ENCODE measurements around the gene GATAD2B. TPM values are rescaled to one million over a fixed set of nuclear protein-coding genes. Genes with fewer than 3 reads are reported as not detected.

The GATAD2B gene
- total RNA-seq, 4 donors from 2014 or later = 16.7 to 28.1 (median 20.2) TPM

- H3K9me3 ChIP-seq = no peaks in the 10 kb centered on the region
- no peak for DNase-seq
- H3K36me3 ChIP-seq = no peaks in the 10 kb centered on the region
- H3K27me3 ChIP-seq = no peaks in the 10 kb centered on the region
- TF ChIP-seq CTCF (IDR thresholded peaks at IDR 0.05) (no peak), EP300 (IDR thresholded peaks at IDR 0.05; ENCODE audit: low read depth) (no peak), POLR2AphosphoS5 (IDR thresholded peaks at IDR 0.05) (no peak), POLR2A (IDR thresholded peaks at IDR 0.05) (no peak)
- WGBS, 2 donors (ENCODE audit: low coverage in 1 of 2) = 96 to 100% methylated on average over 1 to 2 of the region's 2 CpGs
- in situ Hi-C loops (cut with MboI; ENCODE audit: low pct_ligation_motif_present in 1 of 4, low pct_unique_long_range_greater_than_20kb in 1 of 4, low sequenced_read_pairs in 3 of 4) (no loop called here), intact Hi-C loops (cut with DNase I; ENCODE audit: low total_unique reads) (no loop called here)
- H3K4me3 ChIP-seq = no peak overlapping the region
- H3K27ac ChIP-seq = no peak overlapping the region
- no peaks in the 10 kb centered on the region for H3K4me1 ChIP-seq
These were observed 65.3 kb downstream of the GATAD2B start for GRCh38 chr1:153857505-153857904.

- intact Hi-C loops (cut with DNase I; ENCODE audit: low total_unique reads) (no loop called here), in situ Hi-C loops (cut with MboI; ENCODE audit: low pct_ligation_motif_present in 1 of 4, low pct_unique_long_range_greater_than_20kb in 1 of 4, low sequenced_read_pairs in 3 of 4) (no loop called here)
- Histone ChIP-seq H3K4me3 (no peak overlapping the region), H3K4me1 (no peaks in the 10 kb centered on the region), H3K36me3 (no peaks in the 10 kb centered on the region), H3K27me3 (no peaks in the 10 kb centered on the region), H3K9me3 (no peaks in the 10 kb centered on the region), H3K27ac (no peak overlapping the region)
- no peak for DNase-seq
- no peak for TF ChIP-seq POLR2AphosphoS5 (IDR thresholded peaks at IDR 0.05)
- TF ChIP-seq CTCF (IDR thresholded peaks at IDR 0.05) = no peak
- TF ChIP-seq POLR2A (IDR thresholded peaks at IDR 0.05) = no peak
- TF ChIP-seq EP300 (IDR thresholded peaks at IDR 0.05; ENCODE audit: low read depth) = no peak
These were observed 66.0 kb downstream of the GATAD2B start for GRCh38 chr1:153856763-153857162.

GRCh38 chr1:153852170-153852569 lies 70.6 kb downstream of the GATAD2B start:
- no peaks in the 10 kb centered on the region for H3K27me3 ChIP-seq
- 100% methylated on average over 5 of the region's 5 CpGs; no CpG with 5 or more reads in 1 of the 2 donors for WGBS, 2 donors (ENCODE audit: low coverage in 1 of 2)
- no peak overlapping the region for H3K4me3 ChIP-seq
- intact Hi-C loops (cut with DNase I; ENCODE audit: low total_unique reads) = no loop called here
- no peaks in the 10 kb centered on the region for H3K36me3 ChIP-seq
- no peak for DNase-seq
- in situ Hi-C loops (cut with MboI; ENCODE audit: low pct_ligation_motif_present in 1 of 4, low pct_unique_long_range_greater_than_20kb in 1 of 4, low sequenced_read_pairs in 3 of 4) = no loop called here
- no peaks in the 10 kb centered on the region for H3K9me3 ChIP-seq
- no peak overlapping the region for H3K27ac ChIP-seq
- no peak for TF ChIP-seq POLR2AphosphoS5 (IDR thresholded peaks at IDR 0.05)
- no peak for TF ChIP-seq EP300 (IDR thresholded peaks at IDR 0.05; ENCODE audit: low read depth)
- no peak for TF ChIP-seq CTCF (IDR thresholded peaks at IDR 0.05)
- no peak for TF ChIP-seq POLR2A (IDR thresholded peaks at IDR 0.05)
- H3K4me1 ChIP-seq = no peaks in the 10 kb centered on the region

GRCh38 chr1:153849487-153850185 lies 73.1 kb downstream of the GATAD2B start:
- no peaks in the 10 kb centered on the region for H3K9me3 ChIP-seq
- peak overlapping the region in 1 of 4 donors; percentile 33 for H3K27ac ChIP-seq
- TF ChIP-seq POLR2A (IDR thresholded peaks at IDR 0.05) = no peak
- TF ChIP-seq EP300 (IDR thresholded peaks at IDR 0.05; ENCODE audit: low read depth) = no peak
- no peak for TF ChIP-seq POLR2AphosphoS5 (IDR thresholded peaks at IDR 0.05)
- no peak for TF ChIP-seq CTCF (IDR thresholded peaks at IDR 0.05)
- no peaks in the 10 kb centered on the region for H3K27me3 ChIP-seq
- no peak for DNase-seq
- H3K36me3 ChIP-seq = no peaks in the 10 kb centered on the region
- no peaks in the 10 kb centered on the region for H3K4me1 ChIP-seq
- 57 to 73% methylated on average over 3 to 5 of the region's 5 CpGs for WGBS, 2 donors (ENCODE audit: low coverage in 1 of 2)
- intact Hi-C loops (cut with DNase I; ENCODE audit: low total_unique reads) = no loop called here
- H3K4me3 ChIP-seq = no peak overlapping the region
- in situ Hi-C loops (cut with MboI; ENCODE audit: low pct_ligation_motif_present in 1 of 4, low pct_unique_long_range_greater_than_20kb in 1 of 4, low sequenced_read_pairs in 3 of 4) = no loop called here
